ENCODE results near the gene C2CD2. TPM values are rescaled to one million over a fixed set of nuclear protein-coding genes. Genes with fewer than 3 reads are reported as not detected.

Gene C2CD2
- total RNA-seq, 1 experiment from 2014 or later, result 13.6 TPM

DNA sequence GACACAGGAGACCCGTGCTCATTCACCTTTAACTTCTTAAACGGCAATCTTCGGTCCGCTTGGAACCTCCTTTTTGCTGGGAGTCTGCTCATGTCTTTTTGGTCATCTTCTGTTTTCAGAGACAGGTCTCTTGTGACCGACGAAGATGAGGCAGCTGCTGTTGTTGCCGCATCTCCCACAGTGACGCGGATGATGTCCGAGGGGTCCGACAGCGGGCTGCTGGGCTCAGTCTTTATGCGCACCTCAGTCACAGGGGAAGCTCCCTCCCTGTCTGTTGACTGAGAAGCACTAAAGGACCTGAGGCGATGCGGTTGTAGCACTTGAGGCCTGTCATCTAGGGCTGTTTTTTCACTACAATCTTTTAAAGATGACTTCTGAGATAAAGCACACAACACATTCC lies 38.8 kb upstream of the C2CD2 start:
- peaks cover 5% of the 10 kb centered on the region for H3K9me3 Mint-ChIP-seq (ENCODE audit: low read depth, unreplicated experiment)
- BruUV-seq (replicated peaks), result no TSS peak
- H3K27ac Mint-ChIP-seq (ENCODE audit: unreplicated experiment), result no peak overlapping the region
- CTCF ChIA-PET, result no interaction called here
- peaks cover 5% of the 10 kb centered on the region for H3K36me3 Mint-ChIP-seq (ENCODE audit: insufficient read depth, unreplicated experiment)
- DNase-seq, result no peak
- H3K27me3 Mint-ChIP-seq (ENCODE audit: unreplicated experiment), result no peaks in the 10 kb centered on the region
- H3K4me3 Mint-ChIP-seq (ENCODE audit: low read depth, unreplicated experiment), result no peak overlapping the region
- TF ChIP-seq, protein P1, sequence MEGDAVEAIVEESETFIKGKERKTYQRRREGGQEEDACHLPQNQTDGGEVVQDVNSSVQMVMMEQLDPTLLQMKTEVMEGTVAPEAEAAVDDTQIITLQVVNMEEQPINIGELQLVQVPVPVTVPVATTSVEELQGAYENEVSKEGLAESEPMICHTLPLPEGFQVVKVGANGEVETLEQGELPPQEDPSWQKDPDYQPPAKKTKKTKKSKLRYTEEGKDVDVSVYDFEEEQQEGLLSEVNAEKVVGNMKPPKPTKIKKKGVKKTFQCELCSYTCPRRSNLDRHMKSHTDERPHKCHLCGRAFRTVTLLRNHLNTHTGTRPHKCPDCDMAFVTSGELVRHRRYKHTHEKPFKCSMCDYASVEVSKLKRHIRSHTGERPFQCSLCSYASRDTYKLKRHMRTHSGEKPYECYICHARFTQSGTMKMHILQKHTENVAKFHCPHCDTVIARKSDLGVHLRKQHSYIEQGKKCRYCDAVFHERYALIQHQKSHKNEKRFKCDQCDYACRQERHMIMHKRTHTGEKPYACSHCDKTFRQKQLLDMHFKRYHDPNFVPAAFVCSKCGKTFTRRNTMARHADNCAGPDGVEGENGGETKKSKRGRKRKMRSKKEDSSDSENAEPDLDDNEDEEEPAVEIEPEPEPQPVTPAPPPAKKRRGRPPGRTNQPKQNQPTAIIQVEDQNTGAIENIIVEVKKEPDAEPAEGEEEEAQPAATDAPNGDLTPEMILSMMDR (IDR thresholded peaks at IDR 0.05; ENCODE audit: unreplicated experiment), result no peak
- intact Hi-C loops (cut with micrococcal nuclease; ENCODE audit: unreplicated experiment), result no loop called here
- H3K4me1 Mint-ChIP-seq (ENCODE audit: low read depth, unreplicated experiment), result no peaks in the 10 kb centered on the region

DNA sequence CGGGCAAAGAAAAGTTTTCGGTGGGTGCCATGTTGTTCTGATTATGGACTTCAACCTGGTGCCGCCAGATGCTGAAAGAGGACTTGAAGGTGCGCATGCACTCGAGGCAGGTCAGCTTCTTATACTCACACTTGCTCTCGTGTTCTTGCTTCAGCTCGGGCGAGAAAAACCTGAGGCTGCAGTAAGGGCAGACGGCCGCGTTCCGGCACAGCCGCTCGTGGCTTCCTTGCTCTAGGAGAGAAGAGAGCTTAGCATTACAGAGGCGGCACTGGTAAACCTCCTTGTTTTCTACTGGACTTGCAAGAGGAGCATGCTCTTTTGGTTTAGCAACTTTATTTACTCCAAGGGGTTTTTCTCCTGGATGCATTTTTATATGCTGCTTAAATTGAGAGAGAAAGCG lies 37.8 kb upstream of the C2CD2 start:
- CTCF ChIA-PET, result interaction anchor here (0.6 kb wide), 1 partner anchor 9 kb away, joined by 3 read pairs; no protein-coding TSS in a partner anchor
- no peak overlapping the region for H3K27ac Mint-ChIP-seq (ENCODE audit: unreplicated experiment)
- H3K27me3 Mint-ChIP-seq (ENCODE audit: unreplicated experiment), result no peaks in the 10 kb centered on the region
- H3K36me3 Mint-ChIP-seq (ENCODE audit: insufficient read depth, unreplicated experiment), result peaks cover 5% of the 10 kb centered on the region
- TF ChIP-seq, protein P1 (IDR thresholded peaks at IDR 0.05; ENCODE audit: unreplicated experiment), result no peak
- no TSS peak for BruUV-seq (replicated peaks)
- H3K4me3 Mint-ChIP-seq (ENCODE audit: low read depth, unreplicated experiment), result no peak overlapping the region
- intact Hi-C loops (cut with micrococcal nuclease; ENCODE audit: unreplicated experiment), result no loop called here
- H3K4me1 Mint-ChIP-seq (ENCODE audit: low read depth, unreplicated experiment), result no peaks in the 10 kb centered on the region
- no peak for DNase-seq
- H3K9me3 Mint-ChIP-seq (ENCODE audit: low read depth, unreplicated experiment), result peaks cover 5% of the 10 kb centered on the region

DNA sequence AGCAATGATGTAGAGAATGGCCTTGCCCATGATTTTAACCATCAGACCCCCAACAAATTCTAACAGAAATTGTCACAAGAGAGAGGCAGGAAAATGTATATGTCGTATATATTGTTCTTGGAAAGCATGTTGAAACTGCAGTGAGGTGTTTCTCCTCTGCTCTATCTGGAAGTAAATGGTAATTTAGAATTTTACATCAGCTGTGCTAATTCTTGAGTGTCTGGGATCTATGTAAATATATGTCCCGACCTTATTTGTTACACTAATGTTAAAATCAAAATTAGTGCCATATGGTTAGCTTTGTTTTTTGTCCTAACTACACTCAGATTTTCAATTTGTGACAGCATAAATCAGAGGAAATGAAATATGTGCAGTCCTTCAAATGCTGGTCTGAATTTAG lies 35.9 kb upstream of the C2CD2 start:
- H3K36me3 Mint-ChIP-seq (ENCODE audit: insufficient read depth, unreplicated experiment), result no peaks in the 10 kb centered on the region
- no peaks in the 10 kb centered on the region for H3K9me3 Mint-ChIP-seq (ENCODE audit: low read depth, unreplicated experiment)
- no peak overlapping the region for H3K4me3 Mint-ChIP-seq (ENCODE audit: low read depth, unreplicated experiment)
- H3K27ac Mint-ChIP-seq (ENCODE audit: unreplicated experiment), result no peak overlapping the region
- no peak for DNase-seq
- no TSS peak for BruUV-seq (replicated peaks)
- no peaks in the 10 kb centered on the region for H3K4me1 Mint-ChIP-seq (ENCODE audit: low read depth, unreplicated experiment)
- TF ChIP-seq, protein P1 (IDR thresholded peaks at IDR 0.05; ENCODE audit: unreplicated experiment), result no peak
- CTCF ChIA-PET, result no interaction called here
- H3K27me3 Mint-ChIP-seq (ENCODE audit: unreplicated experiment), result no peaks in the 10 kb centered on the region
- intact Hi-C loops (cut with micrococcal nuclease; ENCODE audit: unreplicated experiment), result no loop called here

DNA sequence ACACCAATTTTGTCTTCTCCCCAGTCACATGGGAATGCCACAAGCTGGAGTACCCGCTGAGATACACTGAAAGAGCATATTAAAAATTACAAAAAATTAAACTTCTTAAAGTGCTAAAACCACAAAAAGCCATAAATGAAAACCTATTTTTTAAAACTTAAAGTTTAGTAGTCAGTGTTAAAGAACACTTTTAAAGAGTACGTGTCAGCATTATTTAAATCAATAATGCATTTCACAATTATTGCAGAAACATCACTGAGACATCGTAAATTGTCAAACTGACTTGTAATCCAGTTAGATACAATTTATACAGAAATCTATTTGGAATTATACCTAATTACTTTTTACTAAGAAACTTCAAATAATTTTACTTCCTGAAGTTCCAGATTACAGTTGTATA lies 33.5 kb upstream of the C2CD2 start:
- no TSS peak for BruUV-seq (replicated peaks)
- Mint-ChIP-seq H3K36me3 (ENCODE audit: insufficient read depth, unreplicated experiment) (no peaks in the 10 kb centered on the region), H3K27me3 (ENCODE audit: unreplicated experiment) (peaks cover 6% of the 10 kb centered on the region), H3K9me3 (ENCODE audit: low read depth, unreplicated experiment) (no peaks in the 10 kb centered on the region), H3K4me3 (ENCODE audit: low read depth, unreplicated experiment) (no peak overlapping the region), H3K4me1 (ENCODE audit: low read depth, unreplicated experiment) (no peaks in the 10 kb centered on the region), H3K27ac (ENCODE audit: unreplicated experiment) (no peak overlapping the region)
- CTCF ChIA-PET, result no interaction called here
- DNase-seq, result no peak
- intact Hi-C loops (cut with micrococcal nuclease; ENCODE audit: unreplicated experiment), result no loop called here
- TF ChIP-seq, protein P1 (IDR thresholded peaks at IDR 0.05; ENCODE audit: unreplicated experiment), result no peak

All from Calu3 (cell line).